HEK293 (cell line): ENCODE measurements around the gene NLK.
"Not testable (repeated sequence)": the region's sequence is repeated elsewhere in the genome, so short reads cannot be mapped to it uniquely, and the experiment has no call there.

Experiments used
- CTCF ChIA-PET: fragments of 350-600 bp; formaldehyde crosslinking; extraction: SDS; loops from one replicate; lab custom pipeline; 2021; ENCODE audit warnings: antibody characterized with exemption; lab: Yijun Ruan, JAX
- POLR2A ChIA-PET: fragments of 300-600 bp; formaldehyde crosslinking; extraction: SDS; loops from one replicate; lab custom pipeline; 2020; ENCODE audit warnings: antibody characterized with exemption, inconsistent platforms; lab: Yijun Ruan, JAX
- H3K27ac ChIP-seq: fragments of 200-500 bp; sonication (Bioruptor generic); 2 replicates; pipeline ENCODE4 v1.5.1; 2014; ENCODE audit warnings: low read depth, low read length, control low read depth, inconsistent platforms; ENCODE audit errors: extremely low read depth
- H3K36me3 ChIP-seq, 2 experiments: fragments of 200-500 bp in 1 of 2; sonication (Bioruptor generic) in 1 of 2; 1 replicate in 1 of 2; 2 replicates in 1 of 2; pipeline ENCODE4 v1.5.1; 2014 to 2017; ENCODE audit warnings: inconsistent platforms in 2 of 2, low read length in 2 of 2; ENCODE audit not compliant: control insufficient read depth in 2 of 2, insufficient read depth in 1 of 2
- H3K4me1 ChIP-seq: fragments of 200-500 bp; sonication (Bioruptor generic); 2 replicates; pipeline ENCODE4 v1.5.1; 2014; ENCODE audit warnings: mild to moderate bottlenecking, low read length, inconsistent platforms; ENCODE audit not compliant: control insufficient read depth, insufficient read depth
- H3K4me3 ChIP-seq: 2 replicates; pipeline ENCODE4 v1.5.1; 2011; ENCODE audit warnings: low read depth, mild to moderate bottlenecking, control low read depth, low read length, moderate library complexity
- H3K9me3 ChIP-seq: fragments of 200-500 bp; sonication (Bioruptor generic); 2 replicates; pipeline ENCODE4 v1.5.1; 2014; ENCODE audit warnings: low read depth, low read length, inconsistent platforms; ENCODE audit not compliant: control insufficient read depth, insufficient read depth
- MZF1 ChIP-seq: fragments of 450-650 bp; formaldehyde crosslinking; IDR thresholded peaks from 2 replicates; pipeline ENCODE4 v1.5.1; 2017; ENCODE audit warnings: missing biosample characterization, missing genetic modification characterization, borderline replicate concordance
- PRDM1 ChIP-seq: fragments of 450-650 bp; formaldehyde crosslinking; IDR thresholded peaks from 2 replicates; pipeline ENCODE4; 2016; ENCODE audit warnings: missing biosample characterization, missing genetic modification characterization
- PRDM6 ChIP-seq: fragments of 450-650 bp; formaldehyde crosslinking; IDR thresholded peaks from 2 replicates; pipeline ENCODE4 v1.5.1; 2017; ENCODE audit warnings: missing biosample characterization, missing genetic modification characterization
- RBAK ChIP-seq: fragments of 450-650 bp; formaldehyde crosslinking; IDR thresholded peaks from 2 replicates; pipeline ENCODE4 v1.5.1; 2016; ENCODE audit warnings: missing biosample characterization, missing genetic modification characterization
- SETDB1 ChIP-seq: IDR thresholded peaks from one replicate; pipeline ENCODE4 v1.6.1; 2017; ENCODE audit warnings: mild to moderate bottlenecking, low read length, moderate library complexity, mixed read lengths; ENCODE audit not compliant: insufficient read length
- ZBTB17 ChIP-seq: fragments of 450-650 bp; formaldehyde crosslinking; IDR thresholded peaks from 2 replicates; pipeline ENCODE4 v1.5.1; 2016; ENCODE audit warnings: missing biosample characterization, missing genetic modification characterization
- ZBTB26 ChIP-seq: fragments of 450-650 bp; formaldehyde crosslinking; optimal IDR thresholded peaks from 2 replicates; pipeline ENCODE3; 2016; ENCODE audit warnings: missing biosample characterization, mild to moderate bottlenecking, missing genetic modification characterization
- ZEB2 ChIP-seq: fragments of 450-650 bp; formaldehyde crosslinking; IDR thresholded peaks from 2 replicates; pipeline ENCODE4 v1.5.1; 2016; ENCODE audit warnings: missing biosample characterization, missing genetic modification characterization
- ZFP69B ChIP-seq: fragments of 450-650 bp; formaldehyde crosslinking; IDR thresholded peaks from 2 replicates; pipeline ENCODE4 v1.5.1; 2016; ENCODE audit warnings: missing biosample characterization, missing genetic modification characterization
- ZIC2 ChIP-seq: fragments of 450-650 bp; formaldehyde crosslinking; IDR thresholded peaks from 2 replicates; pipeline ENCODE4 v1.5.1; 2016; ENCODE audit warnings: missing biosample characterization, missing genetic modification characterization
- ZNF132 ChIP-seq: fragments of 450-650 bp; formaldehyde crosslinking; IDR thresholded peaks from 2 replicates; pipeline ENCODE4 v1.5.1; 2017; ENCODE audit warnings: missing biosample characterization, missing genetic modification characterization, borderline replicate concordance
- ZNF148 ChIP-seq: fragments of 450-650 bp; formaldehyde crosslinking; IDR thresholded peaks from 2 replicates; pipeline ENCODE4 v1.5.0; 2017; ENCODE audit warnings: missing biosample characterization, missing genetic modification characterization, borderline replicate concordance
- ZNF16 ChIP-seq: fragments of 450-650 bp; formaldehyde crosslinking; IDR thresholded peaks from 2 replicates; pipeline ENCODE4 v1.5.1; 2016; ENCODE audit warnings: low read depth, missing biosample characterization, missing genetic modification characterization
- ZNF292 ChIP-seq: fragments of 450-650 bp; formaldehyde crosslinking; IDR thresholded peaks from 2 replicates; pipeline ENCODE4 v1.5.1; 2016; ENCODE audit warnings: low read depth, missing biosample characterization, missing genetic modification characterization, borderline replicate concordance
- ZNF518A ChIP-seq: fragments of 450-650 bp; formaldehyde crosslinking; conservative IDR thresholded peaks from 2 replicates; pipeline ENCODE4 v1.5.1; 2016; ENCODE audit warnings: low read depth, missing biosample characterization, missing genetic modification characterization
- ZNF548 ChIP-seq: fragments of 450-650 bp; formaldehyde crosslinking; IDR thresholded peaks from 2 replicates; pipeline ENCODE4 v1.5.1; 2016; ENCODE audit warnings: missing biosample characterization, missing genetic modification characterization
- ZNF654 ChIP-seq: fragments of 450-650 bp; formaldehyde crosslinking; IDR thresholded peaks from 2 replicates; pipeline ENCODE4 v1.5.1; 2016; ENCODE audit warnings: low read depth, missing biosample characterization, missing genetic modification characterization
- ZNF785 ChIP-seq: fragments of 450-650 bp; formaldehyde crosslinking; IDR thresholded peaks from 2 replicates; pipeline ENCODE4 v1.5.1; 2016; ENCODE audit warnings: missing biosample characterization, missing genetic modification characterization
- ZNF837 ChIP-seq: fragments of 450-650 bp; formaldehyde crosslinking; IDR thresholded peaks from 2 replicates; pipeline ENCODE4 v1.5.1; 2016; ENCODE audit warnings: missing biosample characterization, missing genetic modification characterization
- ZSCAN16 ChIP-seq: fragments of 450-650 bp; formaldehyde crosslinking; IDR thresholded peaks from 2 replicates; pipeline ENCODE4 v1.5.1; 2016; ENCODE audit warnings: missing biosample characterization, missing genetic modification characterization

Gene NLK

GRCh38 chr17:28242791-28243190 is 200.3 kb downstream of the NLK start:
- no peak overlapping the region for H3K4me3 ChIP-seq
- H3K36me3 ChIP-seq = no peaks in the 10 kb centered on the region
- POLR2A ChIA-PET = no interaction called here
- CTCF ChIA-PET = interaction anchor here (0.7 to 3.5 kb wide), 2 partner anchors 9 to 168 kb away, joined by 4 to 18 read pairs; no protein-coding TSS in a partner anchor
- no peaks in the 10 kb centered on the region for H3K9me3 ChIP-seq
- no peak for TF ChIP-seq ZFP69B
- TF ChIP-seq ZSCAN16 = no peak
- no peak for TF ChIP-seq MZF1
- no peak for TF ChIP-seq SETDB1
- TF ChIP-seq ZIC2 (tag by site-specific recombination) = no peak
- no peak for TF ChIP-seq RBAK
- TF ChIP-seq ZNF16 (tag by site-specific recombination) = no peak
- no peak for TF ChIP-seq ZNF148 (tag by site-specific recombination)
- no peak for TF ChIP-seq ZEB2 (tag by site-specific recombination)
- TF ChIP-seq PRDM1 (tag by site-specific recombination) = no peak
- TF ChIP-seq ZNF132 (tag by site-specific recombination) = no peak
- no peak for TF ChIP-seq PRDM6 (tag by site-specific recombination)
- TF ChIP-seq ZBTB17 = no peak
- no peak for TF ChIP-seq ZBTB26 (tag by site-specific recombination)
- TF ChIP-seq ZNF518A (tag by site-specific recombination) = no peak
- no peak for TF ChIP-seq ZNF548
- TF ChIP-seq ZNF785 (tag by site-specific recombination) = no peak
- TF ChIP-seq ZNF837 (tag by site-specific recombination) = no peak
- TF ChIP-seq ZNF292 (tag by site-specific recombination) = no peak
- TF ChIP-seq ZNF654 (tag by site-specific recombination) = no peak
- no peak overlapping the region for H3K27ac ChIP-seq
- no peaks in the 10 kb centered on the region for H3K4me1 ChIP-seq

- CTCF ChIA-PET = interaction anchor here (0.7 kb wide), 1 partner anchor 167 kb away, joined by 4 read pairs; no protein-coding TSS in a partner anchor
- H3K4me1 ChIP-seq, H3K27ac ChIP-seq, H3K9me3 ChIP-seq, H3K4me3 ChIP-seq, POLR2A ChIA-PET, H3K36me3 ChIP-seq: not testable (repeated sequence)
These were observed 200.8 kb downstream of the NLK start for GRCh38 chr17:28243268-28243667.
